Measurements from ENCODE around the gene ANKRD28.
"Not testable (repeated sequence)": the region's sequence is repeated elsewhere in the genome, so short reads cannot be mapped to it uniquely, and the experiment has no call there.

The ANKRD28 gene

GRCh38 chr3:15769256-15769915 lies 28.4 kb downstream of the ANKRD28 start:
- no peak for DNase-seq

GRCh38 chr3:15768421-15769255 lies 29.1 kb downstream of the ANKRD28 start:
- no peak for DNase-seq

GRCh38 chr3:15766406-15766805 lies 31.4 kb downstream of the ANKRD28 start:
- no peak for DNase-seq

- no peak for DNase-seq
These were observed 39.5 kb downstream of the ANKRD28 start for GRCh38 chr3:15758295-15758694.

- no peak for DNase-seq
These were observed 40.0 kb downstream of the ANKRD28 start for GRCh38 chr3:15757824-15758223.

DNA sequence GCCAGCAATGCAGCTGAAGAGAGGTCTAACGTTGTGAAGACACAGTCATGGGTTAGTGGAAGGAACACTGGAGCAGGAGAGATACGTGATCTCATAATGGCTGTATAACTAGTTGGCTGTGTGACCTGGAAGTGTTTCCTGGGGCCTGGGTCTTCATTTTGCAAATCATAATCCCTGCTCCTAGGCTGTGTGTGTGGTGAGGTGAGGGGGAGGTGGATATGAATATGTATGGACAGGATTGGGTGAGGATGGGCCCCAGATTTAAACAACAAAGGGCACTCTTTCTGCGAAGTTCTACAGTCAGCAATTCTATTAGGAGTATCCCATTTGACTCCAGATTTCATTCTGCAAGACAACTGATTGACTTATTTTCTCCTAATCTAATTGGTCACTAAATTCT lies 41.3 kb downstream of the ANKRD28 start:
- no peak for DNase-seq

- no peak for DNase-seq
These were observed 42.0 kb downstream of the ANKRD28 start for GRCh38 chr3:15755780-15756179.

GRCh38 chr3:15755181-15755580 lies 42.6 kb downstream of the ANKRD28 start:
- DNase-seq: no peak

GRCh38 chr3:15754047-15754446 lies 43.7 kb downstream of the ANKRD28 start:
- DNase-seq: no peak

DNA sequence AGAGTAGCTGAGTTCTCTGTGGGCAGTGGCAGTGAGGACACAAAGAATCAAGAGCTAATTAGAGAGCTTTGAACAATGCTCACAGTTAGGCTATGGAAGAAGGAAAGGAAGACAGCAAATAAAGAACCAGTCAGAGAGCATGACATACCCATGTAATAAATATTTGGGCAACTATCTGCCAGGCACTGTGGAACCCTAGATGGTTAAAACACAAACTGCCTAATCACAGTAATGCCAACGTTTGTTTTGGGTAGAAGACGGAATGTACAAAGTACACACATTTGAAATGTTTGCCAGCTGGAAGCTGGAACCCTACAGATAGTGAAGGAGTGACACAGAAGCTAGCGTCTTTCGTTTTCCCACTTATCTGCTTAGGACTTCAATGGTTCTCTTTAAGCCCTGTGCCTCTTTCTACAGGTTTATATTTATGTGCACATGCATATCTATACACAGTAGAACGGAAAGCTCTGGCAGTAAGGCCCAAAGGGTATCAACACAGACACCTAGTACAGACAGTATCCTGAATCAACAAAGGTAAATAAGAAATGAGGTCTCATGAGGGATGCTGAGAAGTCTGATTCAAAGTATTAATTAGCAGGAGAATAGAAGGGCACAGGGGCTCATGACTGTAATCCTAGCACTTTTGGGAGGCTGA lies 44.6 kb downstream of the ANKRD28 start:
- DNase-seq: no peak

GRCh38 chr3:15750879-15751278 lies 46.9 kb downstream of the ANKRD28 start:
- DNase-seq: no peak

GRCh38 chr3:15750143-15750542 lies 47.6 kb downstream of the ANKRD28 start:
- no peak for DNase-seq

GRCh38 chr3:15745896-15746295 lies 51.9 kb downstream of the ANKRD28 start:
- not testable (repeated sequence) for DNase-seq

- no peak for DNase-seq
These were observed 53.6 kb downstream of the ANKRD28 start for GRCh38 chr3:15744176-15744575.

- no peak for DNase-seq
These were observed 54.2 kb downstream of the ANKRD28 start for GRCh38 chr3:15743587-15744009.

DNA sequence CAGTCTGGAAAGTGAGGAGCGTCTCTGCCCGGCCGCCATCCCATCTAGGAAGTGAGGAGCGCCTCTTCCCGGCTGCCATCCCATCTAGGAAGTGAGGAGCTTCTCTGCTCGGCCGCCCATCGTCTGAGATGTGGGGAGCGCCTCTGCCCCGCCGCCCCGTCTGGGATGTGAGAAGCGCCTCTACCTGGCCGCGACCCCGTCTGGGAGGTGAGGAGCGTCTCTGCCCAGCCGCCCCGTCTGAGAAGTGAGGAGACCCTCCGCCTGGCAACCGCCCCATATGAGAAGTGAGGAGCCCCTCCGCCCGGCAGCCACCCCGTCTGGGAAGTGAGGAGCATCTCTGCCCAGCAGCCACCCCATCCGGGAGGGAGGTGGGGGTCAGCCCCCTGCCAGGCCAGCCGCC lies 55.5 kb downstream of the ANKRD28 start:
- not testable (repeated sequence) for DNase-seq

GRCh38 chr3:15738616-15739005 lies 59.2 kb downstream of the ANKRD28 start:
- not testable (repeated sequence) for DNase-seq

DNA sequence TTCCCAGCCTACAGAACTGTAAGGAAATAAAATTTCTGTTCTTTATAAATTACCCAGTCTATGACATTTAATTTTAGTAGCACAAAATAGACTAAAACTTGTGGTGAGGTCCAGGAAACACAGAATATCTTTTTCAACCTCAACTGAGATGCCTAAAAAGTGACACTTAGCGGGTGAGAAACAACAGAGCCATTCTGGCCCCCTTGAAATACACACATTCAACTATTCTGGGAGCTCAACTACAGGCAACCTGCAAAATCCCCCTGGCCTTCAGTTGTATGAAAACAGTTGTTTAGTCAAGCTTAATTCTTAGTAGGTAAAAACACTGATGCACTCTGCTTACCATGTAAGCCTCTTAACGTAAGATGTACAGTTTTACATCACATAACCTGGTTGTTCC lies 66.8 kb downstream of the ANKRD28 start:
- no peak for DNase-seq

DNA sequence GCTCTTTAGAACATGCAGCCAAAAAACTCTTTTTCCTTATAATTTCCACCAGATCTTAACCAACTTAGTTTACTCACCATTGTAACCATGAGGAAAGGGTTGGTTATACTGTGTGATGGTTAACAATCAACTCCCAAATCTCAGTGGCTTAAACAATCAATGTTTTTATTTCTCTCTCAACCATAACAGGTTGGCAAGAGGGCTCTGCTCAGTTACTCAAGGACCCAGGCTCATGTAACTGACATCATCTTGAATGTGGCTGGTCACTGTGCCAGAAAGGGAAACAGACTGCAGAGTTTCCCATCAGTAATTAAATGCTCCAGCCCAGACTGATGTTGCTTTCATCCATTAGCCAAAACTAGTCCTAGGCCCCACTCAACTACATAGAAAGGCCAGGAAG lies 69.0 kb downstream of the ANKRD28 start:
- DNase-seq: no peak

GRCh38 chr3:15726881-15727280 lies 70.9 kb downstream of the ANKRD28 start:
- no peak for DNase-seq

DNA sequence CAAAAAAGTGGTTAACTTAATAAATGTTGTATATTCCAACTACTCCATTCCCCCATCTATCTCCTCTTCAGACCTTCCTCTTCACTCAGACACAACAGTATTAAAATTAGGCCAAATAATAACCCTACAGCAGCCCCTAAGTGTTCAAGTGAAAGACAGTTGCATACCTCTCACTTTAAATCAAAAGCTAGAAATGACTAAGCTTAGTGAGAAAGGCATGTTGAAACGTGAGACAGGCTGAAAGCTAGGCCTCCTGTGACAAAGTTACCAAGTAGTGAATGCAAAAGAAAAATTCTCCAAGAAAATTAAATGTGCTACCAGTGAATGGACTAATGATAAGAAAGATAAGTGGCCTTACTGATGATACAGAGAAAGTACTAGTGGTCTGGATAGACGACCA lies 71.7 kb downstream of the ANKRD28 start:
- no peak for DNase-seq

DNA sequence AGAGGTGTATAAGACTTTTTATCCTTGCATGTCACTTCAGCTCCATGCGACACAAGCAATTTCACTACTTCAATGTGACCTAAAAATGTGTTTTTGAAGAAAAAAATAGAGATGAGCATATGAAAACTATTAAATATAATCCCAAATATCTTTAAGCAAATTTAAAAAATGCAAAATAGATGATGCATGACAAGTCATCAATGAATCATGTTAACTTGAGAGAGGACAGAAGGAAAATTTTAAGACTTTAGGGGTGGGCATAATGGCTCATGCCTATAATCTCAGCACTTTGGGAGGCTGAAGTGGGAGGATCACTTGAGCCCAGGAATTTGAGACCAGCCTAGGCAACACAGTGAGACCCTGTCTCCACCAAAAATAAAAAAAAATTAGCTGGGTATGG lies 73.3 kb downstream of the ANKRD28 start:
- DNase-seq: no peak

DNA sequence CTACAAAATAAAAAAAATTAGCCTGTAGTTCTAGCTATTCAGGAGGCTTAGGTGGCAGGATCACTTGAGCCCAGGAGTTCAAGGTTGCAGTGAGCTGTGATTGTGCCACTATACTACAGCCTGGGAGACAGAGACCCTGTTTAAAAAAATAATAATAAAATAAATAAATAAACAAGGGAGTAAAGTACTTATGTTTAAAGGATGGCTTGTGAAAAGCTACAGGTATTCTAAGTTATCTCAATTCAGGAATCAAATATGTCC lies 74.2 kb downstream of the ANKRD28 start:
- DNase-seq: no peak

Data from NCI-H510A (cell line).